Thyroid gland (tissue), 4 donors: ENCODE results near the gene MTHFS.

Experiments used
- POLR2A ChIP-seq, 2 donors: fragments of 450-650 bp; IDR thresholded peaks; one replicate each; pipeline ENCODE4 v1.6.1; 2017; ENCODE audit warnings: antibody characterized with exemption in 2 of 2, mild to moderate bottlenecking in 2 of 2, moderate library complexity in 1 of 2
- TF ChIP-seq, protein P1 (sequence below), 6 experiments: fragments of 200-600 bp in 3 of 6; fragments of 450-650 bp in 3 of 6; sonication (generic) in 3 of 6; IDR thresholded peaks; one replicate each; pipeline ENCODE4 v1.5.1; 2016 to 2019; ENCODE audit warnings: antibody characterized with exemption in 6 of 6, mild to moderate bottlenecking in 2 of 6, inconsistent platforms in 1 of 6, moderate library complexity in 1 of 6

- TF ChIP-seq, protein P1, sequence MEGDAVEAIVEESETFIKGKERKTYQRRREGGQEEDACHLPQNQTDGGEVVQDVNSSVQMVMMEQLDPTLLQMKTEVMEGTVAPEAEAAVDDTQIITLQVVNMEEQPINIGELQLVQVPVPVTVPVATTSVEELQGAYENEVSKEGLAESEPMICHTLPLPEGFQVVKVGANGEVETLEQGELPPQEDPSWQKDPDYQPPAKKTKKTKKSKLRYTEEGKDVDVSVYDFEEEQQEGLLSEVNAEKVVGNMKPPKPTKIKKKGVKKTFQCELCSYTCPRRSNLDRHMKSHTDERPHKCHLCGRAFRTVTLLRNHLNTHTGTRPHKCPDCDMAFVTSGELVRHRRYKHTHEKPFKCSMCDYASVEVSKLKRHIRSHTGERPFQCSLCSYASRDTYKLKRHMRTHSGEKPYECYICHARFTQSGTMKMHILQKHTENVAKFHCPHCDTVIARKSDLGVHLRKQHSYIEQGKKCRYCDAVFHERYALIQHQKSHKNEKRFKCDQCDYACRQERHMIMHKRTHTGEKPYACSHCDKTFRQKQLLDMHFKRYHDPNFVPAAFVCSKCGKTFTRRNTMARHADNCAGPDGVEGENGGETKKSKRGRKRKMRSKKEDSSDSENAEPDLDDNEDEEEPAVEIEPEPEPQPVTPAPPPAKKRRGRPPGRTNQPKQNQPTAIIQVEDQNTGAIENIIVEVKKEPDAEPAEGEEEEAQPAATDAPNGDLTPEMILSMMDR (IDR thresholded peaks at IDR 0.05), result no peak
- TF ChIP-seq POLR2A (IDR thresholded peaks at IDR 0.05), result no peak
These were observed 15.1 kb downstream of the MTHFS start for GRCh38 chr15:79881668-79882067.
